ENCODE data around the gene ST3GAL2.
"Not testable (repeated sequence)": the region's sequence is repeated elsewhere in the genome, so short reads cannot be mapped to it uniquely, and the experiment has no call there.

Gene ST3GAL2

DNA sequence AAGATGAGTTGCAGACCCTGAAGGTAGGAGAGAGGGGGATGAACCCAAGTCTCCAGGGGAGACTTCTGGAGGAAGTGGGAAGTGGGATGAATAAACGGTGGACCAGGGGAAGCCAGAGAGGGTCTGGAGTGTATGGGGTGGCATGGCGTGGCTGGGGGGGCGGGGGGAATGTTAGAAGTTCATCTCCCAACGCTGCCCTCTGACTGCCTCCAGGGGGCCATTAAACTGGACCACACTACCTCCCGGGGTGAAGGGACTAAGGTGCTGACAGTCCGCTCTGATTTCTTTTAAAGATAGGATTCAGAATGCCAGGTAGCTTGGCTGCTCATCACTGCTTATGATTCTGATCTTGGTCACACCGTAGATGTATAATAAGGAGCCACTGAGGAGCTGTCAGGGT is 21.2 kb downstream of the ST3GAL2 start:
- TF ChIP-seq, protein P1, sequence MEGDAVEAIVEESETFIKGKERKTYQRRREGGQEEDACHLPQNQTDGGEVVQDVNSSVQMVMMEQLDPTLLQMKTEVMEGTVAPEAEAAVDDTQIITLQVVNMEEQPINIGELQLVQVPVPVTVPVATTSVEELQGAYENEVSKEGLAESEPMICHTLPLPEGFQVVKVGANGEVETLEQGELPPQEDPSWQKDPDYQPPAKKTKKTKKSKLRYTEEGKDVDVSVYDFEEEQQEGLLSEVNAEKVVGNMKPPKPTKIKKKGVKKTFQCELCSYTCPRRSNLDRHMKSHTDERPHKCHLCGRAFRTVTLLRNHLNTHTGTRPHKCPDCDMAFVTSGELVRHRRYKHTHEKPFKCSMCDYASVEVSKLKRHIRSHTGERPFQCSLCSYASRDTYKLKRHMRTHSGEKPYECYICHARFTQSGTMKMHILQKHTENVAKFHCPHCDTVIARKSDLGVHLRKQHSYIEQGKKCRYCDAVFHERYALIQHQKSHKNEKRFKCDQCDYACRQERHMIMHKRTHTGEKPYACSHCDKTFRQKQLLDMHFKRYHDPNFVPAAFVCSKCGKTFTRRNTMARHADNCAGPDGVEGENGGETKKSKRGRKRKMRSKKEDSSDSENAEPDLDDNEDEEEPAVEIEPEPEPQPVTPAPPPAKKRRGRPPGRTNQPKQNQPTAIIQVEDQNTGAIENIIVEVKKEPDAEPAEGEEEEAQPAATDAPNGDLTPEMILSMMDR (IDR thresholded peaks at IDR 0.05; ENCODE audit: low read depth, low read length), result no peak
- no peak for DNase-seq (ENCODE audit: extremely low read depth, low read depth)

DNA sequence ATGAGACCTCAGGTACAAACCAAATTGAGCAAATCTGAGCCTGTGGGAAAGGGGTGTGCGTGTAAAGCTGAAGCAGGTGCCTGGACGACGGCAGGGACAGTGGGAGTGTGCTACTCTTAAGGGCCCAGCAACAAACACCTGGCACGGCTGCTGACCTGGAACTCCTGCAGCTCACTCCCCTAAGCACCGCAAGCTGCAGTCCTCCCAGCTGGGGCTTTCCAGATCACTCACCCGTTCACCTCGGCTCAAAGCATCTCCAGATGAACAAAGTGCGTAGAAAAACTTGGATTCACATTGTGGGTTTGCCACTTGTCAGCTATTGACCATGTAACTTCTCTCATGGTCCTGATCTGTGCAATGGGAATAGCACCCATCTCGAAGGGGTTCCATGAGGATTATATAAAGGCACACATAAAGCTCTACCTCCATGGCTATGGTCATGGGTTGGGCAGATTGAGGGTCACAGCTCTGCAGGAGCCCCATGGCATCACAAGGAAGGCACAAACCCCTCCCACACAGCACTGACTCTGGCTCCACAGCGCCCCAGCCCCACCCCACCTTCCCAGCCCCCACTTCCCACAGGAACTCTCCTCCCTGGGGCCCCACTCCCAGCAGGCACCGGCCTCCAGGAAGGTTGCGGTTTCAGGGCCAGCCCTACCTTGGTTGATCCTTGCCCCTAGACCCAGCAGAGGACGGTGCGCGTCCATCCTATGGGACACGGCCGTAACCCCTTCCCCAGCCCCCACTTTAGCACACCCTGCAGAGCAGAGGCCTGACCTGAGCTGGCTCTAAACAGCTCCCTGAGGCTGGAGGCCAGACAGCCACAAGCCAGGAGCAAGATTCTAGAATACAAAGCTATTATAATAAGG is 21.9 kb downstream of the ST3GAL2 start:
- TF ChIP-seq, protein P1 (IDR thresholded peaks at IDR 0.05; ENCODE audit: low read depth, low read length), result no peak
- no peak for DNase-seq (ENCODE audit: extremely low read depth, low read depth)

DNA sequence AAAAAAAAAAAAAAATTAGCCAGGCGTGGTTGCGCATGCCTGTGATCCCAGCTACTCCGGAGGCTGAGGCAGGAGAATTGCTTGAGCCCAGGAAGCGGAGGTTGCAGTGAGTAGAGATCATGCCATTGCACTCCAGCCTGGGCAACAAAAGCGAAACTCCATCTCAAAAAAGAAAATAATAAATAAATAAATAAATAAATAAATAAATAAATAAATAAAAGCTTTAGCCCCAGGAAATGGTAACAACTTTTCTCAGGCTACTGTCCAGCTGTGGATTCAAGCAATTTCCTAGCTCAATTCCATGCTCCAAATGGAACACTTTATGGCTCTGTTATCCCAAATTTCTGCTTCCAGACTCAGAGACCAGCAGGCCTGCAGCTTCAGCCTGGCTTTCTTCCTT is 25.3 kb downstream of the ST3GAL2 start:
- DNase-seq (ENCODE audit: extremely low read depth, low read depth), result not testable (repeated sequence)

DNA sequence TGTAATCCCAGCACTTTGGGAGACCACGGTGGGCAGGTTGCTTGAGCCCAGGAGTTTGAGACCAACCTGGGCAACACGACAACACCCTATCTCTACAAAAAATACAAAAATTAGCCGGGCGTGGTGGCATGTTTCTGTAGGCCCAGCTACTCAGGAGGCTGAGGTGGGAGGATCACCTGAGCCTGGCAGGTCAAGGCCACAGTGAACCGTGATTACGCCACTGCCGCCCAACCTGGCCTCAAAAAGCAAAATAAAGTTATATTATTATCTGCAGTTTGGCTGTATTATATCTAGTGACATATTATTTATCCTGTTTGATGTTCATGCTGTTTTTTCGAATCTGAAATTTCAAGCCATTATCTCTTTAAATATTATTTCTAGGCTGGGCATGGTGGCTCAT is 26.5 kb downstream of the ST3GAL2 start:
- DNase-seq (ENCODE audit: extremely low read depth, low read depth), result no peak
- TF ChIP-seq, protein P1 (IDR thresholded peaks at IDR 0.05; ENCODE audit: low read depth, low read length), result no peak

DNA sequence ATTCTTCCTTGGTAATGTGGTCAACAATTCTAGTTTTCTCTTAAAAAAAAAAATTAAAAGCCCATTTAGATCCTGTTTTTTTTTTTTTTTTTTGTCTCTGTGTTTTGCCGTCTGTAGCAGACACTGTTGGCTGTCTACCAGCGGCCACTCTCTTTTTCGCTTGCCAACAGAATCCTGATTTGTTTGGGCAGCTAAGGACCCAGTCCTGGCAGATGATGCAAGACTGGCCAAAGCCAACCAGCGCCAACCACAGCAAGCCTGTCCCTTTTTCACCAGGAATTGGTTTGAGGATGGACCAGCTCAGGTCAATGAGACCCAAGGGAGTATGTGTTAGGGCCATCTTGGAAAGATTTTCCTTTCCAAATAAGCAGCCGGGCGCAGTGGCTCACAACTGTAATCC is 28.2 kb downstream of the ST3GAL2 start:
- TF ChIP-seq, protein P1 (IDR thresholded peaks at IDR 0.05; ENCODE audit: low read depth, low read length), result no peak
- DNase-seq (ENCODE audit: extremely low read depth, low read depth), result no peak

- no peak for DNase-seq (ENCODE audit: extremely low read depth, low read depth)
Observed at GRCh38 chr16:70407811-70408274, 31.1 kb downstream of the ST3GAL2 start.

GRCh38 chr16:70406104-70406503 is 32.8 kb downstream of the ST3GAL2 start:
- not testable (repeated sequence) for DNase-seq (ENCODE audit: extremely low read depth, low read depth)

More at GRCh38 chr16:70407811-70408274, 31.1 kb downstream of the ST3GAL2 start:
- TF ChIP-seq, protein P1 (IDR thresholded peaks at IDR 0.05; ENCODE audit: low read depth, low read length), result no peak

DNA sequence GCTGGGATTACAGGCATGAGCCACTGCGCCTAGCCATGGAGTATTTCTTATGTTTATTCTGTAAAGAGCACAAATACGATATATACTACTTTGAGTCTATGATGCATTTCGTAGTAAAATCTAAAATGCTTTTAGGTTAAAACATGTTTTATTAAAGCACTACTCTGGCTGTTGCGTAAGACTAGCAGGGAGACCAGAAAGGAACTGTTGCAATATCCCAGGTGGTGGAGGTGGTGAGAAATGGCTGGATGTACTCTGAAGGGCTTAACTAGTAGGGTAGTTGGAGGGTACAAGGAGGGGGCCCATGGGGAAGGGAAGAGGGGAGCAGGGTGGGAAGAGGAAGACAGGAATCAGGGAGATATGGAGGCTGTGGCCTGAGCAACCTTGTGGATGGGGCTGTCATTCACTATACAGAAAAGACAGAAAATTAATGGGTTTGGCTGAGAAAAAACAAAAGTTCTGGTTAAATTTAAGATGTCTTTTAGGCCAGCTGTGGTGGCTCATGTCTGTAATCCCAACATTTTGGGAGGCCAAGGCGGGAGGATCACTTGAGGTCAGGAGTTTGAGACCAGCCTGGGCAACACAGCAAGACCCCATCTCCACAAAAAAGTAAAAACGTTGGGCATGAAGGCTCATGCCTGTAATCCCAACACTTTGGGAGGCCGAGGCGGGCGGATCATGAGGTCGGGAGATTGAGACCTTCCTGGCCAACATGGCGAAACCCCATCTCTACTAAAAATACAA is 35.8 kb downstream of the ST3GAL2 start:
- TF ChIP-seq, protein P1 (IDR thresholded peaks at IDR 0.05; ENCODE audit: low read depth, low read length), result no peak
- DNase-seq (ENCODE audit: extremely low read depth, low read depth), result no peak

Data from AG09319 (cell line).